Astrocyte (in vitro differentiated cells and primary cell): ENCODE data around the gene AP5B1. TPM values are rescaled to one million over a fixed set of nuclear protein-coding genes. Genes with fewer than 3 reads are reported as not detected.

Experiments used
- DNase-seq: peaks from one replicate; pipeline ENCODE4 v3.0.0-alpha.2; 2010; ENCODE audit warnings: low read depth
- FAIRE-seq: peaks from 2 replicates; lab custom pipeline; 2011; peaks lifted over from hg19 to GRCh38; lab: Jason Lieb, UNC
- H2AFZ ChIP-seq: 2 replicates; pipeline ENCODE4 v1.6.0; 2012; ENCODE audit warnings: low read depth, low read length, inconsistent platforms
- H3K27ac ChIP-seq: 2 replicates; pipeline ENCODE4 v1.5.1; 2011; ENCODE audit warnings: low read depth, low read length, inconsistent platforms
- H3K27me3 ChIP-seq: 2 replicates; pipeline ENCODE4 v1.6.0; 2011; ENCODE audit warnings: low read length, inconsistent platforms; ENCODE audit not compliant: insufficient read depth
- H3K36me3 ChIP-seq: 2 replicates; pipeline ENCODE4 v1.5.1; 2011; ENCODE audit warnings: low read length, inconsistent platforms; ENCODE audit not compliant: insufficient read depth
- H3K4me1 ChIP-seq: 2 replicates; pipeline ENCODE4 v1.5.1; 2011; ENCODE audit warnings: low read length, inconsistent platforms; ENCODE audit not compliant: insufficient read depth
- H3K4me2 ChIP-seq: 2 replicates; pipeline ENCODE4 v1.6.0; 2012; ENCODE audit warnings: low read length, inconsistent platforms
- H3K4me3 ChIP-seq: 2 replicates; pipeline ENCODE4 v1.5.1; 2011; ENCODE audit warnings: low read depth, mild to moderate bottlenecking, low read length, inconsistent platforms; ENCODE audit not compliant: insufficient read depth
- H3K79me2 ChIP-seq: 2 replicates; pipeline ENCODE4 v1.6.0; 2012; ENCODE audit warnings: mild to moderate bottlenecking, low read length, inconsistent platforms; ENCODE audit not compliant: insufficient read depth
- H3K9ac ChIP-seq: 2 replicates; pipeline ENCODE4 v1.6.0; 2012; ENCODE audit warnings: mild to moderate bottlenecking, low read length, inconsistent platforms
- H3K9me3 ChIP-seq: 2 replicates; pipeline ENCODE4 v1.5.1; 2012; ENCODE audit warnings: low read depth, mild to moderate bottlenecking, low read length, inconsistent platforms; ENCODE audit not compliant: insufficient read depth
- H4K20me1 ChIP-seq: 2 replicates; pipeline ENCODE4 v1.6.0; 2012; ENCODE audit warnings: low read length, inconsistent platforms; ENCODE audit not compliant: insufficient read depth
- H3K27ac Mint-ChIP-seq: one replicate; pipeline ENCODE4 v1.8.0; 2021; ENCODE audit warnings: mild to moderate bottlenecking, mixed read lengths; ENCODE audit not compliant: unreplicated experiment
- H3K27me3 Mint-ChIP-seq: one replicate; pipeline ENCODE4 v1.8.0; 2021; ENCODE audit warnings: low read depth, mixed read lengths; ENCODE audit not compliant: unreplicated experiment
- H3K36me3 Mint-ChIP-seq: one replicate; pipeline ENCODE4 v1.8.0; 2021; ENCODE audit warnings: low read depth, mixed read lengths; ENCODE audit not compliant: unreplicated experiment
- H3K4me1 Mint-ChIP-seq: one replicate; pipeline ENCODE4 v1.8.0; 2021; ENCODE audit warnings: low read depth, mixed read lengths; ENCODE audit not compliant: unreplicated experiment
- H3K4me3 Mint-ChIP-seq: one replicate; pipeline ENCODE4 v1.8.0; 2021; ENCODE audit warnings: mild to moderate bottlenecking, moderate library complexity, mixed read lengths; ENCODE audit not compliant: unreplicated experiment
- H3K9me3 Mint-ChIP-seq: one replicate; pipeline ENCODE4 v1.8.0; 2021; ENCODE audit warnings: mild to moderate bottlenecking, mixed read lengths; ENCODE audit not compliant: unreplicated experiment
- CTCF ChIP-seq: IDR thresholded peaks from 2 replicates; pipeline ENCODE4 v1.5.1; 2011; ENCODE audit warnings: low read depth, mild to moderate bottlenecking, inconsistent platforms, low read length, moderate library complexity; ENCODE audit not compliant: insufficient read depth
- EZH2 ChIP-seq: IDR thresholded peaks from 2 replicates; pipeline ENCODE4 v1.6.1; 2012; ENCODE audit warnings: mild to moderate bottlenecking, low read length, inconsistent platforms; ENCODE audit not compliant: insufficient read depth
- total RNA-seq: library from RNA; stranded (reverse); gene quantifications from 2 replicates; pipeline ENCODE4 v1.2.1, GENCODE V29; 2021

AP5B1 gene
- total RNA-seq, 1 donor from 2014 or later, result 10.9 TPM

DNA sequence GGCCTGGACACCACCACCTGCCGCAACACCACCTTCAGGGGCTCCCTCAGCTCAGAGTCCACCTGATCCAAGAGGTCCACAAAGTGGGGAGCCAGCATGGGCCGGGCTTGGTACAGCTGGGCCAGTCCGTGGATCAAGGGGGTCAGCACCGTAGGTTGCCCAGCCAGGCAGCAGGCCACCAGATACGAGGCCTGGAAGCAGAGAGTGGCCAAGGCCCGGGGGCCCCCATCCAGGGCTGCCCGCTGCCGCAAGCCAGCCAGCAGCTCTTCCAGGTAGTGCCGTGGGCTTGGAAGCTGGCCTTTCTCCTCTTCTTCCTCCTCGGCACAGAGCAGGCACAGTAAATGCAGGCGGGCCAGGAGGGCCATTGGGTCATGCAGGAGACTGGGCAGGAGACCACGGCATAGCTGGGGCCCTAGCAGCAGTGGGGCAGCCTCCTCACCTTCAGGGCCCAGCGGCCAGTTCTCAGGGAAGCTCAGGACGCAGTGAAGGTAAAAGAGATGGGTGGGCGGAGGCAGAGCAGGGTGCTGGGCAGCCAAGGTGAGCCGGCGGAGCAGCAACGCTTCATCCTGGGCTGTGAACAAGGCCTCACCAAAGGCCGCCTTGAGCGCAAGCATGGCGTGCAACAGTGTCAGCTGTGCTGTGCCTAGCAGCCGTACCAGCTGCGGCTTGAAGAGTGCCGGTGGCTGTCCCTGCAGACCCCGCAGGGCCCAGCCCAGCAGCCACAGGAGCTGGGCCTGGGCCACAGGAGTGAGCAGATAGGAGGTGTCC is 1.7 kb downstream of the AP5B1 start:
- no peak for TF ChIP-seq CTCF
- TF ChIP-seq EZH2, result no peak
- peaks cover 7% of the 10 kb centered on the region for H3K4me1 Mint-ChIP-seq
- no peak overlapping the region for H3K27ac ChIP-seq
- H3K79me2 ChIP-seq, result peaks cover 18% of the 10 kb centered on the region
- H3K4me2 ChIP-seq, result peak overlapping the region; percentile 86
- peak overlapping the region; percentile 79 for H3K4me3 Mint-ChIP-seq
- H4K20me1 ChIP-seq, result peaks cover 42% of the 10 kb centered on the region
- DNase-seq (no peak), FAIRE-seq (no peak)
- H2AFZ ChIP-seq, result no peak overlapping the region
- H3K9ac ChIP-seq, result no peak overlapping the region
- peaks cover 14% of the 10 kb centered on the region for H3K36me3 Mint-ChIP-seq
- peak overlapping the region; percentile 73 for H3K4me3 ChIP-seq
- H3K4me1 ChIP-seq, result peaks cover 6% of the 10 kb centered on the region
- H3K9me3 ChIP-seq, result no peaks in the 10 kb centered on the region
- no peaks in the 10 kb centered on the region for H3K9me3 Mint-ChIP-seq
- H3K27ac Mint-ChIP-seq, result no peak overlapping the region
- H3K27me3 Mint-ChIP-seq, result peaks cover 14% of the 10 kb centered on the region
- H3K36me3 ChIP-seq, result no peaks in the 10 kb centered on the region
- H3K27me3 ChIP-seq, result no peaks in the 10 kb centered on the region

DNA sequence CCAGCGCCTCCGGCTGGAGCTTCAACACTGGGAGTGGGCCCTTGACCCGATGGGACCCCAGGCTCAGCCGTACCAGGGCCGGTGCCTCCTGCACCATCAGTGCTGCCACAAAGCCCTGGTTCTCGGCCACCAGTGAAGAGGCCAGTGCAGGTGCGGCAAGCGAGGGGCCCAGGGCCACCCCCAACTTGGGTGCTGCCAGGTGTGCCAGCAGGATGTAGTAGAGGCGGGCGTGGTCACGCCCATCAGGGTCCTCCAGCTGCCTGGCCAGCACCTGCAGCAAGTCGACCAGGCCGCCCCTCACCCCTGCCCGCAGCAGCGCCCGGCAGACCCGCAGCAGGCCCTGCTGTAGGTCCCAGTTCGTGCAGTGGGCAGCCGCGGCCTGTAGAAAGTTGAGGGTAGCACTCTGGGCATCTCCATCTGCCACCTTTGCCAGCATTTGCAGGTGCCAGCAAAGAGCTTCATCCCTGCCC is 2.3 kb downstream of the AP5B1 start:
- H4K20me1 ChIP-seq, result peaks cover 42% of the 10 kb centered on the region
- Mint-ChIP-seq H3K27me3 (peaks cover 10% of the 10 kb centered on the region), H3K27ac (no peak overlapping the region), H3K36me3 (peaks cover 15% of the 10 kb centered on the region), H3K9me3 (no peaks in the 10 kb centered on the region), H3K4me3 (no peak overlapping the region), H3K4me1 (peaks cover 7% of the 10 kb centered on the region)
- H2AFZ ChIP-seq, result no peak overlapping the region
- no peaks in the 10 kb centered on the region for H3K27me3 ChIP-seq
- no peak overlapping the region for H3K4me2 ChIP-seq
- peaks cover 18% of the 10 kb centered on the region for H3K79me2 ChIP-seq
- peaks cover 6% of the 10 kb centered on the region for H3K4me1 ChIP-seq
- TF ChIP-seq EZH2 (no peak), CTCF (no peak)
- H3K36me3 ChIP-seq, result no peaks in the 10 kb centered on the region
- DNase-seq (no peak), FAIRE-seq (no peak)
- H3K27ac ChIP-seq, result no peak overlapping the region
- no peak overlapping the region for H3K4me3 ChIP-seq
- no peaks in the 10 kb centered on the region for H3K9me3 ChIP-seq
- H3K9ac ChIP-seq, result no peak overlapping the region

GRCh38 chr11:65777821-65778361 is 2.9 kb downstream of the AP5B1 start:
- TF ChIP-seq EZH2 (no peak), CTCF (no peak)
- Histone ChIP-seq H3K27ac (no peak overlapping the region), H3K4me1 (peaks cover 6% of the 10 kb centered on the region), H3K4me3 (no peak overlapping the region), H3K36me3 (no peaks in the 10 kb centered on the region), H3K79me2 (peaks cover 18% of the 10 kb centered on the region), H3K9me3 (no peaks in the 10 kb centered on the region), H3K4me2 (no peak overlapping the region), H3K27me3 (no peaks in the 10 kb centered on the region), H3K9ac (no peak overlapping the region), H4K20me1 (peaks cover 42% of the 10 kb centered on the region), H2AFZ (no peak overlapping the region)
- Mint-ChIP-seq H3K27me3 (peaks cover 5% of the 10 kb centered on the region), H3K9me3 (no peaks in the 10 kb centered on the region), H3K4me1 (peaks cover 7% of the 10 kb centered on the region), H3K4me3 (no peak overlapping the region), H3K27ac (no peak overlapping the region), H3K36me3 (peaks cover 15% of the 10 kb centered on the region)
- DNase-seq (no peak), FAIRE-seq (no peak)
